Adrenal gland (tissue), 12 donors: ENCODE data around the gene GFOD1. TPM values are rescaled to one million over a fixed set of nuclear protein-coding genes. Genes with fewer than 3 reads are reported as not detected.

Source experiments
- DNase-seq, 7 donors: peaks; one replicate each; pipeline ENCODE4 v3.0.0-alpha.2; 2019 to 2020
- H3K27ac ChIP-seq, 5 donors: fragments of 200-600 bp; sonication (generic) in 4 of 5; 1 replicate in 3 of 5; 2 replicates in 2 of 5; pipeline versions ENCODE4 v1.5.1 to v1.8.0; 2016 to 2020; ENCODE audit warnings: mild to moderate bottlenecking in 1 of 5
- H3K27me3 ChIP-seq: fragments of 200-600 bp; 2 replicates; pipeline ENCODE4 v1.8.0; 2021
- H3K36me3 ChIP-seq, 2 donors: fragments of 200-600 bp; replicated peaks in 1 of 2; 1 replicate in 1 of 2; 2 replicates in 1 of 2; pipeline versions ENCODE4 v1.5.1 to v1.8.0; 2018 to 2022
- H3K4me1 ChIP-seq, 2 donors: fragments of 200-600 bp; replicated peaks in 1 of 2; 1 replicate in 1 of 2; 2 replicates in 1 of 2; pipeline versions ENCODE4 v1.5.1 to v1.8.0; 2018 to 2021
- H3K4me3 ChIP-seq, 4 donors: fragments of 200-600 bp; sonication (generic) in 3 of 4; one replicate each; pipeline ENCODE4 v1.5.1; 2016 to 2018
- H3K9me3 ChIP-seq, 3 donors: fragments of 200-600 bp; sonication (generic) in 1 of 3; replicated peaks in 1 of 3; 1 replicate in 2 of 3; 2 replicates in 1 of 3; pipeline versions ENCODE4 v1.5.1 to v1.8.0; 2016 to 2021
- POLR2A ChIP-seq, 2 donors: fragments of 450-650 bp; IDR thresholded peaks; one replicate each; pipeline ENCODE4 v1.6.1; 2017; ENCODE audit warnings: antibody characterized with exemption in 2 of 2, mild to moderate bottlenecking in 2 of 2, moderate library complexity in 1 of 2
- WGBS, 4 donors: extraction: QIAGEN DNeasy Blood & Tissue Kit in 2 of 4; methylation state at CpG; one replicate each; pipeline versions ENCODE4 v1.1.5 to v1.1.7; 2013 to 2017; 5-methylcytosine and 5-hydroxymethylcytosine counted together
- intact Hi-C, 2 donors: fragments of 100-400 bp; cut with DNase I; formaldehyde crosslinking; loops; one replicate each; pipeline versions ENCODE4 v1.14.1 to v1.15.0; 2022 to 2023
- polyA plus RNA-seq, 3 donors: library from polyadenylated mRNA; stranded (reverse); fragments of 200-250 nt in 2 of 3; fragments of 350-450 nt in 1 of 3; fragmentation: Illumina TruSeq in 1 of 3; extraction: RNeasy Lipid Tissue Mini Kit (QIAGEN cat#74804) in 1 of 3; gene quantifications; one replicate each; pipeline ENCODE4 v1.2.3, GENCODE V29; 2013 to 2014
- total RNA-seq, 9 donors: library from RNA; depleted of rRNA in 4 of 9; stranded (reverse); fragments of >200 nt in 4 of 9; fragments of 120-200 nt in 1 of 9; fragmentation: NEBNext Ultra II Directional in 1 of 9; extraction: Animal tissue kit (Norgen Biotek cat#: 25700) in 1 of 9; gene quantifications; one replicate each; pipeline versions ENCODE4 v1.1.0 to v1.2.4, GENCODE V29; 2013 to 2023
- TF ChIP-seq, protein P1 (sequence below), 6 experiments: fragments of 450-650 bp in 4 of 6; fragments of 200-600 bp in 2 of 6; sonication (generic) in 1 of 6; IDR thresholded peaks; 1 replicate in 5 of 6; 2 replicates in 1 of 6; pipeline versions ENCODE4 v1.5.1 to v1.8.0; 2016 to 2021; ENCODE audit warnings: antibody characterized with exemption in 6 of 6, mild to moderate bottlenecking in 2 of 6, moderate library complexity in 1 of 6
- donor health status: healthy with polysubstance abuse.
- donor health status: Bipolar disorder and iron deficiency.
- donor health status: DM: yes; HTN: yes; CAD: no.
- donor health status: DM: no; HTN: no; CAD: no.
- donor health status: DM: no; HTN: no; CAD: no.
- donor health status: DM: yes; HTN: yes; CAD: no.

Gene GFOD1
- total and polyA plus RNA-seq, 12 donors, result 1.9 to 7.7 (median 4.1) TPM

- Histone ChIP-seq H3K9me3 (no peaks in the 10 kb centered on the region), H3K27ac (peak overlapping the region in 2 of 5 donors; percentile 2 to 4), H3K27me3 (peaks cover 9% of the 10 kb centered on the region), H3K4me3 (no peak overlapping the region), H3K36me3 (no peaks in the 10 kb centered on the region), H3K4me1 (no peaks in the 10 kb centered on the region)
- DNase-seq, result peak in 1 of 7 donors; percentile 45
- TF ChIP-seq, protein P1, sequence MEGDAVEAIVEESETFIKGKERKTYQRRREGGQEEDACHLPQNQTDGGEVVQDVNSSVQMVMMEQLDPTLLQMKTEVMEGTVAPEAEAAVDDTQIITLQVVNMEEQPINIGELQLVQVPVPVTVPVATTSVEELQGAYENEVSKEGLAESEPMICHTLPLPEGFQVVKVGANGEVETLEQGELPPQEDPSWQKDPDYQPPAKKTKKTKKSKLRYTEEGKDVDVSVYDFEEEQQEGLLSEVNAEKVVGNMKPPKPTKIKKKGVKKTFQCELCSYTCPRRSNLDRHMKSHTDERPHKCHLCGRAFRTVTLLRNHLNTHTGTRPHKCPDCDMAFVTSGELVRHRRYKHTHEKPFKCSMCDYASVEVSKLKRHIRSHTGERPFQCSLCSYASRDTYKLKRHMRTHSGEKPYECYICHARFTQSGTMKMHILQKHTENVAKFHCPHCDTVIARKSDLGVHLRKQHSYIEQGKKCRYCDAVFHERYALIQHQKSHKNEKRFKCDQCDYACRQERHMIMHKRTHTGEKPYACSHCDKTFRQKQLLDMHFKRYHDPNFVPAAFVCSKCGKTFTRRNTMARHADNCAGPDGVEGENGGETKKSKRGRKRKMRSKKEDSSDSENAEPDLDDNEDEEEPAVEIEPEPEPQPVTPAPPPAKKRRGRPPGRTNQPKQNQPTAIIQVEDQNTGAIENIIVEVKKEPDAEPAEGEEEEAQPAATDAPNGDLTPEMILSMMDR (IDR thresholded peaks at IDR 0.05), result no peak
- no peak for TF ChIP-seq POLR2A (IDR thresholded peaks at IDR 0.05)
- intact Hi-C loops, result no loop called here
- WGBS, 4 donors, result 57 to 71% (median 61%) methylated on average over 3 of the region's 3 CpGs
Measured at GRCh38 chr6:13413466-13413862, 73.9 kb downstream of the GFOD1 start.

- Histone ChIP-seq H3K27ac (no peak overlapping the region), H3K9me3 (no peaks in the 10 kb centered on the region), H3K4me3 (no peak overlapping the region), H3K27me3 (peaks cover 9% of the 10 kb centered on the region), H3K4me1 (no peaks in the 10 kb centered on the region), H3K36me3 (no peaks in the 10 kb centered on the region)
- intact Hi-C loops, result no loop called here
- TF ChIP-seq POLR2A (IDR thresholded peaks at IDR 0.05), result no peak
- TF ChIP-seq, protein P1 (IDR thresholded peaks at IDR 0.05), result no peak
- DNase-seq, result peak in 1 of 7 donors; percentile 44
- 86 to 89% (median 86%) methylated on average over 9 of the region's 9 CpGs for WGBS, 4 donors
Measured at GRCh38 chr6:13412639-13413465, 74.5 kb downstream of the GFOD1 start.

DNA sequence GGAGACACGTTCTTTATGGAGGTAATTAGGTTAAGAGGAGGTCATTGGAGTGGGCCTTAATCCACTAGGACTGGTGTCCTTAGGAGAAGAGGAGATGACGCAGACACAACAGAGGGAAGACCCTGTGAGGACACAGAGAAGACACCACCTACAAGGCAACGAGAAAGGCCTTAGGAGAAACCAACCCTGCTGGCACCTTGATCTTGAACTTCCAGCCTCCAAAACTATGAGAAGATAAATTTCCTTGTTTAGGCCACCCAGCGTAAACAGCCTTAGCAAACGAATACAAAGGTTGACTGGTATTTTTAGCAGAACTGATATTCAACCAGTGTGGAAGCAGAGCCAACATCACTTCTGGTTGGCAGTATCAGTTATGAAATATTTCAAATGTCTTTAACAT, 75.2 kb downstream of the GFOD1 start:
- TF ChIP-seq, protein P1 (IDR thresholded peaks at IDR 0.05), result no peak
- TF ChIP-seq POLR2A (IDR thresholded peaks at IDR 0.05), result no peak
- H3K27ac ChIP-seq, result no peak overlapping the region
- intact Hi-C loops, result no loop called here
- H3K9me3 ChIP-seq, result no peaks in the 10 kb centered on the region
- peaks cover 0 to 2% of the 10 kb centered on the region in 2 donors for H3K4me1 ChIP-seq
- no peaks in the 10 kb centered on the region for H3K36me3 ChIP-seq
- WGBS, 4 donors, result 89 to 92% (median 89%) methylated on average over 5 of the region's 5 CpGs
- H3K27me3 ChIP-seq, result peaks cover 9% of the 10 kb centered on the region
- no peak overlapping the region for H3K4me3 ChIP-seq
- peak in 1 of 7 donors; percentile 10 for DNase-seq

DNA sequence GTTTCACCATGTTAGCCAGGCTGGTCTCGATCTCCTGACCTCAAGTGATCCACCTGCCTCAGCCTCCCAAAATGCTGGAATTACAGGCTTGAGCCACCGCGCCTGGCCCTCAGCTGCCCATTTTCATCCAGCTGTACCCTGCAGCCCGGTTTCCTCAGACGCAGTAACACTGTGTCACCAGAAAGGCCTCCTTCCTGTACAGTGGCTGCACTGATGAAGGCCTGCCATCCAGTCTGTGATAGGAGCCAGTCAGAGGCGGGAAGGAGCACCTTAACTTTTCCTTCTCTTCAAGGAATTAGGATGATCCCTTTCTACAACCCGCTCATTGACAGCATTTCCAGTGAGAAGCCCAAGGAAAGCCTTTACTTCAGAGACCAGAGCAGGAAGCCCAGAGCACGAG, 75.9 kb downstream of the GFOD1 start:
- DNase-seq, result peak in 1 of 7 donors; percentile 48
- Histone ChIP-seq H3K9me3 (no peaks in the 10 kb centered on the region), H3K27ac (no peak overlapping the region), H3K4me3 (no peak overlapping the region), H3K36me3 (no peaks in the 10 kb centered on the region), H3K4me1 (peaks cover 0 to 3% of the 10 kb centered on the region in 2 donors), H3K27me3 (peaks cover 9% of the 10 kb centered on the region)
- WGBS, 4 donors, result 78 to 92% (median 88%) methylated on average over 7 to 8 of the region's 8 CpGs
- TF ChIP-seq POLR2A (IDR thresholded peaks at IDR 0.05), result no peak
- TF ChIP-seq, protein P1 (IDR thresholded peaks at IDR 0.05), result no peak
- intact Hi-C loops, result no loop called here
